H1 (cell line): ENCODE results near the gene LIN28A. TPM values are rescaled to one million over a fixed set of nuclear protein-coding genes. Genes with fewer than 3 reads are reported as not detected.
"Not testable (repeated sequence)": the region's sequence is repeated elsewhere in the genome, so short reads cannot be mapped to it uniquely, and the experiment has no call there.

Source experiments
- CTCF ChIA-PET: fragments of 300-600 bp; sonication (Branson Sonifier 250); formaldehyde crosslinking; loops from one replicate; lab custom pipeline; 2021; ENCODE audit not compliant: partially characterized antibody; lab: Charles Lee
- POLR2A ChIA-PET: fragments of 300-600 bp; sonication (Branson Sonifier 250); formaldehyde crosslinking; loops from one replicate; lab custom pipeline; 2021; ENCODE audit warnings: inconsistent platforms; ENCODE audit not compliant: partially characterized antibody; lab: Charles Lee
- DNase-seq, 2 experiments: peaks; one replicate each; pipeline versions ENCODE4 v3.0.0 to v3.0.0-alpha.2; 2010 to 2022; ENCODE audit warnings: low spot score in 2 of 2, low read depth in 1 of 2, mixed read lengths in 1 of 2
- FAIRE-seq: peaks from 2 replicates; lab custom pipeline; 2011; peaks lifted over from hg19 to GRCh38; lab: Jason Lieb, UNC
- H2AFZ ChIP-seq: 2 replicates; pipeline ENCODE4 v1.8.1; 2012; ENCODE audit warnings: low read length, inconsistent platforms
- H2AK5ac ChIP-seq: 2 replicates; pipeline ENCODE4 v1.6.1; 2013; ENCODE audit warnings: low read depth, low read length
- H2BK120ac ChIP-seq: replicated peaks from 2 replicates; pipeline ENCODE3; 2013; ENCODE audit warnings: low read depth, low read length, inconsistent platforms
- H2BK12ac ChIP-seq: 2 replicates; pipeline ENCODE4 v1.6.1; 2013; ENCODE audit warnings: low read depth, low read length
- H2BK15ac ChIP-seq: 2 replicates; pipeline ENCODE4 v1.6.1; 2013; ENCODE audit warnings: low read length
- H2BK20ac ChIP-seq: 2 replicates; pipeline ENCODE4 v1.6.1; 2013; ENCODE audit warnings: low read length
- H2BK5ac ChIP-seq: 2 replicates; pipeline ENCODE4 v1.6.1; 2013; ENCODE audit warnings: low read depth, low read length
- H3K14ac ChIP-seq: 2 replicates; pipeline ENCODE4 v1.6.1; 2013; ENCODE audit warnings: inconsistent platforms; ENCODE audit not compliant: insufficient read length
- H3K18ac ChIP-seq: 2 replicates; pipeline ENCODE4 v1.6.1; 2013; ENCODE audit warnings: low read length; ENCODE audit errors: extremely low read depth
- H3K23ac ChIP-seq: 2 replicates; pipeline ENCODE4 v1.6.1; 2013; ENCODE audit warnings: inconsistent platforms; ENCODE audit not compliant: insufficient read length
- H3K23me2 ChIP-seq: 2 replicates; pipeline ENCODE4 v1.6.1; 2013; ENCODE audit warnings: low read depth, low read length
- H3K27ac ChIP-seq: 2 replicates; pipeline ENCODE4 v1.6.1; 2011; ENCODE audit warnings: low read depth, low read length, inconsistent platforms
- H3K27me3 ChIP-seq, 4 experiments: replicated peaks in 1 of 4; 1 replicate in 1 of 4; 2 replicates in 3 of 4; pipeline versions ENCODE4 v1.6.1 to v1.8.1; 2011 to 2013; ENCODE audit warnings: low read length in 3 of 4, mild to moderate bottlenecking in 3 of 4, inconsistent platforms in 2 of 4, mixed read lengths in 2 of 4, moderate library complexity in 1 of 4; ENCODE audit not compliant: control insufficient read depth in 3 of 4, insufficient read depth in 3 of 4; ENCODE audit errors: extremely low read depth in 1 of 4
- H3K36me3 ChIP-seq, 4 experiments: 2 replicates each; pipeline versions ENCODE4 v1.6.1 to v1.8.1; 2011 to 2013; ENCODE audit warnings: mild to moderate bottlenecking in 4 of 4, low read length in 3 of 4, moderate library complexity in 2 of 4, control low read depth in 1 of 4, inconsistent platforms in 1 of 4; ENCODE audit not compliant: insufficient read depth in 4 of 4, control insufficient read depth in 2 of 4
- H3K4ac ChIP-seq: replicated peaks from 2 replicates; pipeline ENCODE3; 2013; ENCODE audit warnings: low read length, low read depth, mixed read lengths, inconsistent platforms; ENCODE audit not compliant: insufficient read length
- H3K4me1 ChIP-seq, 4 experiments: replicated peaks in 1 of 4; 1 replicate in 1 of 4; 2 replicates in 3 of 4; pipeline versions ENCODE4 v1.6.1 to v1.8.1; 2011 to 2013; ENCODE audit warnings: low read length in 3 of 4, inconsistent platforms in 2 of 4, mixed read lengths in 1 of 4; ENCODE audit not compliant: insufficient read depth in 4 of 4, control insufficient read depth in 3 of 4
- H3K4me2 ChIP-seq, 2 experiments: 2 replicates each; pipeline versions ENCODE4 v1.6.1 to v1.8.1; 2011 to 2013; ENCODE audit warnings: low read depth in 2 of 2, low read length in 2 of 2, control low read depth in 1 of 2, inconsistent platforms in 1 of 2, mild to moderate bottlenecking in 1 of 2; ENCODE audit not compliant: insufficient read depth in 1 of 2
- H3K4me3 ChIP-seq, 4 experiments: fragments of 200-600, 300-600 bp in 1 of 4; sonication (generic), shearing (Covaris generic), sonication (Bioruptor Twin) in 1 of 4; 2 replicates each; pipeline versions ENCODE4 v1.5.1 to v1.8.1; 2011 to 2016; ENCODE audit warnings: low read length in 4 of 4, low read depth in 3 of 4, control low read depth in 2 of 4, inconsistent platforms in 2 of 4, mild to moderate bottlenecking in 2 of 4, mixed read lengths in 1 of 4, moderate library complexity in 1 of 4; ENCODE audit not compliant: insufficient read depth in 2 of 4; ENCODE audit errors: extremely low read depth in 1 of 4
- H3K56ac ChIP-seq: replicated peaks from 2 replicates; pipeline ENCODE3; 2013; ENCODE audit warnings: low read depth, mild to moderate bottlenecking, mixed read lengths, low read length, inconsistent platforms; ENCODE audit not compliant: insufficient read length
- H3K79me1 ChIP-seq: 2 replicates; pipeline ENCODE4 v1.6.1; 2013; ENCODE audit warnings: low read depth, low read length, control low read depth
- H3K79me2 ChIP-seq, 2 experiments: 2 replicates each; pipeline versions ENCODE4 v1.6.1 to v1.8.1; 2012 to 2013; ENCODE audit warnings: low read length in 2 of 2, mild to moderate bottlenecking in 2 of 2, inconsistent platforms in 1 of 2; ENCODE audit not compliant: insufficient read depth in 2 of 2, control insufficient read depth in 1 of 2
- H3K9ac ChIP-seq, 4 experiments: replicated peaks in 1 of 4; 1 replicate in 1 of 4; 2 replicates in 3 of 4; pipeline versions ENCODE4 v1.6.1 to v1.8.1; 2011 to 2013; ENCODE audit warnings: low read depth in 3 of 4, low read length in 3 of 4, control low read depth in 2 of 4, mild to moderate bottlenecking in 2 of 4, moderate library complexity in 2 of 4, inconsistent platforms in 1 of 4; ENCODE audit errors: extremely low read depth in 1 of 4
- H3K9me3 ChIP-seq, 2 experiments: 2 replicates each; pipeline versions ENCODE4 v1.6.1 to v1.8.1; 2012 to 2013; ENCODE audit warnings: mild to moderate bottlenecking in 2 of 2, moderate library complexity in 2 of 2, control low read depth in 1 of 2, inconsistent platforms in 1 of 2, low read depth in 1 of 2, low read length in 1 of 2, mixed read lengths in 1 of 2; ENCODE audit not compliant: insufficient read depth in 2 of 2
- H4K20me1 ChIP-seq, 2 experiments: replicated peaks in 1 of 2; 2 replicates each; pipeline versions ENCODE3 to v1.8.1; 2011 to 2013; ENCODE audit warnings: inconsistent platforms in 2 of 2, low read length in 2 of 2, mild to moderate bottlenecking in 1 of 2; ENCODE audit not compliant: insufficient read depth in 2 of 2, control insufficient read depth in 1 of 2
- H4K5ac ChIP-seq: 2 replicates; pipeline ENCODE4 v1.6.1; 2013; ENCODE audit warnings: low read length, low read depth, mixed read lengths, inconsistent platforms; ENCODE audit not compliant: insufficient read length
- H4K8ac ChIP-seq: 2 replicates; pipeline ENCODE4 v1.8.0; 2013; ENCODE audit warnings: mild to moderate bottlenecking, moderate library complexity, low read length, inconsistent platforms; ENCODE audit not compliant: insufficient read depth; ENCODE audit errors: extremely low read depth
- H4K91ac ChIP-seq: replicated peaks from 2 replicates; pipeline ENCODE3; 2013; ENCODE audit warnings: low read length, mixed read lengths, inconsistent platforms; ENCODE audit not compliant: insufficient read length
- WGBS, 2 experiments: shearing (Covaris generic) in 1 of 2; methylation state at CpG; one replicate each; pipeline versions ENCODE4 v1.1.6 to v1.1.7; 2013 to 2015; ENCODE audit warnings: low lambda C conversion rate in 2 of 2, mixed read lengths in 2 of 2, inconsistent platforms in 1 of 2, low coverage in 1 of 2, missing lambda C conversion rate in 1 of 2; ENCODE audit not compliant: insufficient replicate concordance in 2 of 2, insufficient coverage in 1 of 2, insufficient read length in 1 of 2; ENCODE audit errors: extremely low coverage in 1 of 2, missing lambda C conversion rate in 1 of 2; 5-methylcytosine and 5-hydroxymethylcytosine counted together
- polyA plus RNA-seq, 7 experiments: library from polyadenylated mRNA; depleted of rRNA in 3 of 7; stranded (reverse) in 5 of 7; unstranded in 2 of 7; fragments of >200 nt in 5 of 7; fragments of 200-250 nt in 2 of 7; gene quantifications; 1 replicate in 5 of 7; 2 replicates in 1 of 7; 4 replicates in 1 of 7; pipeline versions ENCODE4 v1.2.1 to v1.2.3, GENCODE V29; 2011 to 2013; ENCODE audit warnings: missing spikeins in 2 of 7, mixed read lengths in 2 of 7
- total RNA-seq: library from RNA; stranded (reverse); fragmentation: NEBNext Ultra II Directional; extraction: Animal tissue kit (Norgen Biotek cat#: 25700); gene quantifications from 2 replicates; pipeline ENCODE4 v1.2.1, GENCODE V29; 2021

The LIN28A gene
- total and polyA plus RNA-seq, 2 of the 8 experiments (the other 6 are each of a cell fraction or from before 2014, with no cell fraction given), result 403 to 1,486 TPM

GRCh38 chr1:26385063-26385462 lies 25.6 kb upstream of the LIN28A start:
- H3K9ac ChIP-seq, H3K23me2 ChIP-seq, FAIRE-seq, H2BK120ac ChIP-seq, H3K27ac ChIP-seq, H3K14ac ChIP-seq, H3K4me2 ChIP-seq, H4K91ac ChIP-seq, H2AK5ac ChIP-seq, H3K4ac ChIP-seq, H4K8ac ChIP-seq, H2AFZ ChIP-seq, H4K5ac ChIP-seq, H3K23ac ChIP-seq, H2BK20ac ChIP-seq, H3K18ac ChIP-seq, H3K4me1 ChIP-seq, H2BK5ac ChIP-seq, H3K56ac ChIP-seq, H3K79me2 ChIP-seq, H3K27me3 ChIP-seq, H3K79me1 ChIP-seq, H4K20me1 ChIP-seq, H2BK15ac ChIP-seq, DNase-seq, H3K9me3 ChIP-seq, POLR2A ChIA-PET, H2BK12ac ChIP-seq, H3K4me3 ChIP-seq, H3K36me3 ChIP-seq: not testable (repeated sequence)
- CTCF ChIA-PET, result interaction anchor here (0.8 to 9.4 kb wide), 4 partner anchors 9 to 99 kb away, joined by 3 to 90 read pairs (median 4); no protein-coding TSS in a partner anchor
- WGBS, 2 experiments, result 95% methylated on average over 3 of the region's 3 CpGs; no CpG with 5 or more reads in 1 of the 2 experiments
